ENCODE results near the gene POLD4.

The POLD4 gene

GRCh38 chr11:67370351-67371076, 17.2 kb upstream of the POLD4 start:
- DNase-seq (ENCODE audit: low read depth), result no peak

GRCh38 chr11:67369801-67370284, 16.5 kb upstream of the POLD4 start:
- no peak for DNase-seq (ENCODE audit: low read depth)

DNA sequence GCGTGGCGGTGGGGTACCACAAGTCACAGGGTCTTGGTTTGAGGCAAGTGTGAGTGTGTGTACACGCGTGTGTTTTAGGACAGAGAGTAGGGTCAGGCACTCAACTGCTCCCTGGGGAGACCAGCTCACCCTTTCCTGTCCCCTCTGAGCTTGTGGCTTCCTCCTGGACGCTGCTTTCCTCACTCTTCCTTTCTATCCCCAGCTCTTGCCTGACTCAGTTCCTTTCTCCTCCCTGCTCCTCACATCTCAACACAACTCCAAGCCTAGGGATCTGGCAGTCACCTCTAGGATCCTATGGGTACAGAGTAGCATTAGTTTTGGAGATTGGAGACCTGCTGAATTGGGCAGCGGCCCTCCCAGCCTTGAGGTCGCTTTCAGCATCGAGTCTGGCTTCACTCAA, 15.9 kb upstream of the POLD4 start:
- no peak for DNase-seq (ENCODE audit: low read depth)

GRCh38 chr11:67368621-67369020, 15.3 kb upstream of the POLD4 start:
- no peak for DNase-seq (ENCODE audit: low read depth)

- DNase-seq (ENCODE audit: low read depth), result no peak
Measured at GRCh38 chr11:67367761-67368227, 14.4 kb upstream of the POLD4 start.

DNA sequence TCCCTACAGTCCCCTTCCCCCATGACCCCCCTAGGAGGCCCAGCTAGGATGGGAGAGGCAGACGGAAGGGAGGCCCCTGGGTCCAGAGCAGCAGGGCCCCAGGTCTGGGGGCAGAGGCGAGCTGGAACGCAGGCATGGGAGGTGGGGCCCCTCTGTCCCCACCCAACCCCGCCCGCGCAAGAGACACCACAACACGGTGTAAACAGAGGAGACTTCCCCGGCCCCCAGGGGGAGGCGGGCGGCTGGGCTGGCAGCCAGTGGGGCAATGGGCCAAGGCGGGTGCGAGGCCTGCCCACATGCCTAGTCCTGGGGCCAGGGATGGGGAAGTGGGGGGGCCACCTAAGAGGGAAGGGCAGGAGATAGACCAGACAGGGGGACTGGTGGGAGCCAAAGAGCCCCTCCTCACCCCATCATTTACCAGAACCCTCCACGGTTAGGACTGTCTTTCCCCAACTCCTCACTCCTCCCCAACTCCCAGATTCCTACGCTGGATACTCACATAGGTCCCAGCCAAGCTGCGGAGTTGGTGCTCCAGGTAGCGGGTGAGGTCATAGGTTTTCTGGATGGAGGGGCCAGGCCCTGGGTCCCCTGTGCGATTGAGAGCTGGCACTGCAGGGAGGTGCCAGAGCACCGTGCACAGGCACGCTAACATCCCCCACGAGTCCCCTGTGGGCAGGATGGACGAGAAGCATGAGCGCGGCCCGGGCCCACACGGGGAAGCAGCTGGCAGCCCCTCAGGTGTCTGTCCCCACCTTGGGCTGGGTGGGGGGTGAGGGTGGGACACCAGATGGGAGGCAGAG, 13.8 kb upstream of the POLD4 start:
- DNase-seq (ENCODE audit: low read depth), result no peak

DNA sequence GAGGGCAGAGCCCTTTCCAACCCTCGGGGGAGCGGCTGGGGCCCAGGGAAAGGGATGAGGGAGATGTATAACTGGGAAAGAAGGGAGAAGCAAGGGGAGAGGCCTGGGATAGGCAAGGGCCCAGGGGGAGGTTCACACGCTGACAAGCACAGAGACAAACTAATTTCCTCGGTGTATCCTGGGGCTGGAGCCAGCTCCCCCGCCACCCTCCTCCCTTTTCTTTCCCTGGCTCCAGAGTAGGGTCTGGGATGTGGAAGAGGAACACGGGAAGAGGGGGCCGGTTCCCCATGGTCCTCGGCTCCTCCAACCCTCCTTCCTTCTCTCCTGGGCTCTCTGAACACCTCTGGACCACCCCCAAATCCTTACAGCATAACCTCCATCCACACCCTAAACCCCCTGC, 13.2 kb upstream of the POLD4 start:
- DNase-seq (ENCODE audit: low read depth), result no peak

DNA sequence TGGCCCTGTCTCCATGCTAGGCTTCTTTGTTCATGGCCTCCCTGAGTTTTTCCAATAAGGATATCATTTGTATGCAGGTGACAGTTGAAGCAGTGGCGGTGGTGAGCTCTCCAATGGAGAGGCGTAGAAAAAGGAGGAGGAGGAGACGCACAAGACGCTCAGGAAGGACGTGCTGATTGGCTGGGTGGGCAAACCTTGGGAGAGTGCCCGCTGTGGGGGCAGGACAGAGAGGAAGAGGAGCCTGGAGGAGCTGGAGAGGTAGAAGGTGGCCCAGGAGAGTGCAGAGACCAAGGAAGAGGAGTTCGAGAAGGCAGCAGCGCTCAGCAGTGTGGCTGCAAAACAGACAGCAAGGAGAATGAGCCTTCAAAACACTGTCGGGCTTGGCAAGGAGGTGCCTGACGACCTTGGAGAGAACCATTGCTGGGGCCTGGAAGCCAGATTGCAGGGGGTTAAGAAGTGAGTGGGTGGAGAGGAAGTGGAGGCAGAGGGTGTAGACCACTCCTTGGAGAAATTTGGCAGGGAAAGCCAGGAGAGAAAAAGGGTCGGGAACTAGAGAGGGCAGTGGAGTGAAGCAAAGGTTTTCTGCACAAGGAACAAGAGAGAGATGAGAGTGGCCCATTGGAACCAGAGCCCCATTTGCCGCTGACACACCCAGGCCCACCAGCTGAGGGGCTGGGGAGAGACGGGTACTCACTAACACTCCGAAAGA, 12.5 kb upstream of the POLD4 start:
- no peak for DNase-seq (ENCODE audit: low read depth)

GRCh38 chr11:67364783-67365722, 11.7 kb upstream of the POLD4 start:
- DNase-seq (ENCODE audit: low read depth), result no peak

- DNase-seq (ENCODE audit: low read depth), result no peak
Measured at GRCh38 chr11:67364169-67364568, 10.8 kb upstream of the POLD4 start.

DNA sequence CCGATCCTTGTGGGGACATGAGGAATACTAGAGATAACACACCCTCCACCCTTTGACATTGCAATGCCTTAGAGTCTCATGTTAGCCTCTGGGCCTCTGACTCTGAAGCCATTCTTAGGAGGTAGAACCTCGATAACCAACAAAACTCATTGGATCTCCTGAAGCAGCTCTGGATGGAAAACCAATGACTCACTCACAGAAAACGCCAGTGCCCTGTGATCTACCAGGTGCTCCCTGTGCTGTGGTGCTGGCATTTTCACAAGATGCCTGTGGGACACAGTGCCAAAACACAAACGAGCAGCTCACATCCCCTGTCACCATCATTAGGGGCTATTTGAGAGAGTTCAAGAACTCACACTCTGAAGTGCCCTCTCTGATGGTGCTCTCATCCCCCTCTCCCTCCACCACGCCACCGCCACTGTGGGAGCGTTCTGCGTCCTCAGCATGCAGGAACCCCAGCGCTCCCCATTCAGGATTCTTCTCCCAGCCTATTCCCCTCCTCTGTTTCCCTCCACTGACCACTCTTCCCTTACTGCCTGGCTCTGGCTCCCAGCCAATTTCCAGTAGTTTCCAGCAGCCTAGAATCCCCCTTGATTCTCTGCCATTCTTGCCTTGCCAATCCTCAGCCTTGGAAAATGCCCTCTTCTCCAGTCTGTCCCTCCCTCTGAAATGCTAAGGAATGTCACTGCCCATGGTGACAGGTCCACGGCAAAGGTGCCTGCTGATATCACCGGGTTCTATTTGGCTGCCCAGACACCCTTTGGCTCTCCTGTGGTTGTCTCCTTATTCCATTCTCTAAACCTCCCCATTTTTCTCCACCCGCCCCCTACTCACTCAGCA, 4.7 kb upstream of the POLD4 start:
- DNase-seq (ENCODE audit: low read depth), result no peak

- no peak for DNase-seq (ENCODE audit: low read depth)
Measured at GRCh38 chr11:67356864-67357561, 3.7 kb upstream of the POLD4 start.

- DNase-seq (ENCODE audit: low read depth), result no peak
Measured at GRCh38 chr11:67356387-67356863, 3.1 kb upstream of the POLD4 start.

DNA sequence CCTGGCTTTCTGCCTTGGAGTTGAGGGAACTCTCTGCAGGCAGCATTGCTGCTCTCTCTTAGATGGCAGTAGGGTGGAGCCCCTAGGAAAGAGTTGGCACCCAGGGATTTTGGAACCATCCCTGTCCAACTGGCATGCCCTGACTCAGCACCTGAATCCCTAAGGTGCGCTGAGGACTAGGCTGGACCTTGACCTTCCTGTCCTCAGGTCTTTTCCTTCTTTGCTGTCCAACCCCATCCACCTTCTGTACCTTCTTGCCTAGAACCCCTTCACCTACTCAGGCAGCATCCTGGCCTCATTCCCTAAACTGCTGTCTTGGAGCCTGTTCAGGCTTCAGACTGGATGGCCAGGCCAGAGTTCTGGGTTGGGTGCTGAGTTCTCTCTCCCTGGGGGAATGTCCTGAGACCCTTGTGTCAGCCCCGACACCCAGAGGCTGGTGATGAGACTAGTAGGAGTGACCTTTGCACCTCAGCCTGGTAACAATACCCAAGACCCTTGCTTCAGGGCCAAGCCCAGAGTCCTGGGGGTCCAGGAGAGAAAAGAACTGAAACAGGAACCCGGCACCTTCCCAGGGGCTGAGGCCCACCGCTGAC, 2.5 kb upstream of the POLD4 start:
- no peak for DNase-seq (ENCODE audit: low read depth)

DNA sequence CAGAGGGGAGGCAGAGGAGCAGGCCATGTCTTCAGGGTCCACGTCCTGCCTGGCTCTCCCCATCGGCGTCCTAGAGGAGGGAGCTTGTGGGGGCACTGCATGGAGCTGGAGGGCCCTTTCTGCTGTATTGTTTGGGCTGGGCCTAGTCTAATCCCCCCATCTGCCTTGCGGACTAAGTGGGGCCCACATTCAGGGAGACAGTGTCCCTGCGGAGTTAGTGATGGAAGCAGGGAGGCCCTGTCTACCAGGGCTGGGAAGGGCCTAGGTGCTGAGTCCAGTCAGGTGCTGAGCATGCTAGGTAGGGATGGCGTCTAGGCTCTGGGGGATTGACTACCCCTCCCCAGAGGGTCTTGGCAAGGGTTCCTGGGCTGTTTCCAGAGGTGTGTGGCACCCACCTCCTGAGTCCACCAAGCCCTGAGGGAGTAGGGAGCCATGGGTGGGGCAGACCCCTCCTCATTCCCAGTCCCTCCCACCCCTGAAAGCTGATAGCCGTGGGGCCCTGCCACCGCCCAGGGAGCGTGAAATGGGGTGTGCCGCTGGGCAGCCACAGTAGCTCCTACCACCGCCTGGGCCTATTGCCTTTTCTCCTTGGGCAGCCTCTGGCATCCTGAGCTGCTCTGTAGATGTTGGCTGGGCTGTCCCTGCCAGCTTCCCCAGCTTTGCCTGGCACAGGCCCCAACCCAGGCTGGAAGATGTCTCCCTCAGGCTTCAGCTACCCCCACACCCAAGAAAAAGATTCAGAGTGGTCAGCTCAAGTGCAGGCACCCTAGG, 1.9 kb upstream of the POLD4 start:
- no peak for DNase-seq (ENCODE audit: low read depth)

GRCh38 chr11:67354075-67355022, 1.0 kb upstream of the POLD4 start:
- peak; percentile 95 for DNase-seq (ENCODE audit: low read depth)

GRCh38 chr11:67352546-67353316, 615 bp downstream of the POLD4 start:
- DNase-seq (ENCODE audit: low read depth), result no peak

All from GM04503 (cell line).